HepG2 (cell line): ENCODE data around the gene TIPRL. TPM values are rescaled to one million over a fixed set of nuclear protein-coding genes. Genes with fewer than 3 reads are reported as not detected.

Experiments used
- CHD2 ChIP-seq: IDR thresholded peaks from 2 replicates; pipeline ENCODE4 v1.6.1; 2011; ENCODE audit warnings: low read depth, low read length, improper control_type of control experiment
- DMAP1 ChIP-seq: IDR thresholded peaks from 2 replicates; pipeline ENCODE4 v1.6.1; 2016
- EEA1 ChIP-seq: sonication (generic); formaldehyde crosslinking; IDR thresholded peaks from 2 replicates; pipeline ENCODE4 v1.5.1; 2020; ENCODE audit warnings: mild to moderate bottlenecking, missing genetic modification reagents, borderline replicate concordance
- GTF3A ChIP-seq: sonication (generic); formaldehyde crosslinking; conservative IDR thresholded peaks from 2 replicates; pipeline ENCODE4 v1.4.0; 2020; ENCODE audit warnings: mild to moderate bottlenecking, missing genetic modification reagents
- ZNF205 ChIP-seq: IDR thresholded peaks from 2 replicates; pipeline ENCODE4 v1.6.1; 2018; ENCODE audit warnings: missing biosample characterization, missing genetic modification reagents
- ZNF33B ChIP-seq: sonication (generic); formaldehyde crosslinking; IDR thresholded peaks from 2 replicates; pipeline ENCODE4 v1.5.1; 2020; ENCODE audit warnings: mild to moderate bottlenecking, missing genetic modification reagents
- ZNF407 ChIP-seq: sonication (generic); formaldehyde crosslinking; IDR thresholded peaks from one replicate; pipeline ENCODE4 v1.5.1; 2020; ENCODE audit warnings: mild to moderate bottlenecking, missing genetic modification reagents; ENCODE audit errors: not compliant biosample characterization
- ZSCAN22 ChIP-seq: sonication (generic); formaldehyde crosslinking; IDR thresholded peaks from 2 replicates; pipeline ENCODE4 v1.4.0; 2020; ENCODE audit warnings: mild to moderate bottlenecking, missing genetic modification reagents
- polyA plus RNA-seq, 8 experiments: library from polyadenylated mRNA; depleted of rRNA in 3 of 8; stranded (reverse) in 7 of 8; unstranded in 1 of 8; fragments of >200 nt; fragmentation: Illumina TruSeq in 4 of 8; extraction: Trizol in 4 of 8; gene quantifications; 2 replicates each; pipeline versions ENCODE4 v1.2.1 to v1.2.3, GENCODE V29; 2011 to 2016; ENCODE audit warnings: low read depth in 4 of 8, missing spikeins in 1 of 8, mixed read lengths in 1 of 8; ENCODE audit not compliant: insufficient read depth in 1 of 8
- total RNA-seq, 5 experiments: library from RNA; depleted of rRNA; stranded (reverse); fragments of >200 nt; fragmentation: Illumina TruSeq; extraction: Trizol; gene quantifications; 2 replicates each; pipeline ENCODE4 v1.2.3, GENCODE V29; 2016; ENCODE audit warnings: low read depth in 1 of 5
- TF ChIP-seq, protein P1 (sequence below): sonication (generic); formaldehyde crosslinking; IDR thresholded peaks from 2 replicates; pipeline ENCODE4 v1.4.0; 2020; ENCODE audit warnings: mild to moderate bottlenecking, missing genetic modification reagents
- TF ChIP-seq, protein P2 (sequence below): sonication (generic); formaldehyde crosslinking; IDR thresholded peaks from 2 replicates; pipeline ENCODE4 v1.4.0; 2020; ENCODE audit warnings: missing genetic modification reagents, borderline replicate concordance

The TIPRL gene
- total and polyA plus RNA-seq, 2 of the 13 experiments (the other 11 are each of a cell fraction or from before 2014, with no cell fraction given): 10.1 to 22.8 TPM

DNA sequence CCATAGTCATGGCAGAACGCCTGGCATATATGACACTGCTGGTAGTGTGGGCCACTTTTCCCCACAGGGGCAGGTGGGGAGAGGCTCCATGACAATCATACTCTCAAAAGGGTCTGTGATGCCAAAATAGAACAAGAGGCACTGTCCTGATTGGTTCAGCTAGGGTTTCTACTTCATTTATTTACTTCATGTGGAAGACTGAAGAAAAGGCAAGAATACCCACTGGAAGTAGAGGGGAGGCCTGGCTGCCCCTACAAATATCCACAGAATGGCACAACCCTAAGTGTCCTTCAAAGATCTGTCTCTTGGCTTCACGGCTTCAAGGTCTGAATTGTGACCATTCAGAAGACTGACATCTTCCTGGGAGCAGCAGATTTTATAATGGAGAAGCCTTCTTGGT is 42.5 kb downstream of the TIPRL start (continued):
- TF ChIP-seq, protein P1, sequence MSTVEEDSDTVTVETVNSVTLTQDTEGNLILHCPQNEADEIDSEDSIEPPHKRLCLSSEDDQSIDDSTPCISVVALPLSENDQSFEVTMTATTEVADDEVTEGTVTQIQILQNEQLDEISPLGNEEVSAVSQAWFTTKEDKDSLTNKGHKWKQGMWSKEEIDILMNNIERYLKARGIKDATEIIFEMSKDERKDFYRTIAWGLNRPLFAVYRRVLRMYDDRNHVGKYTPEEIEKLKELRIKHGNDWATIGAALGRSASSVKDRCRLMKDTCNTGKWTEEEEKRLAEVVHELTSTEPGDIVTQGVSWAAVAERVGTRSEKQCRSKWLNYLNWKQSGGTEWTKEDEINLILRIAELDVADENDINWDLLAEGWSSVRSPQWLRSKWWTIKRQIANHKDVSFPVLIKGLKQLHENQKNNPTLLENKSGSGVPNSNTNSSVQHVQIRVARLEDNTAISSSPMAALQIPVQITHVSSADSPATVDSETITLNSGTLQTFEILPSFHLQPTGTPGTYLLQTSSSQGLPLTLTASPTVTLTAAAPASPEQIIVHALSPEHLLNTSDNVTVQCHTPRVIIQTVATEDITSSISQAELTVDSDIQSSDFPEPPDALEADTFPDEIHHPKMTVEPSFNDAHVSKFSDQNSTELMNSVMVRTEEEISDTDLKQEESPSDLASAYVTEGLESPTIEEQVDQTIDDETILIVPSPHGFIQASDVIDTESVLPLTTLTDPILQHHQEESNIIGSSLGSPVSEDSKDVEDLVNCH (CRISPR knock-in tag): no peak
- TF ChIP-seq CHD2 (no peak), ZSCAN22 (CRISPR knock-in tag) (no peak), GTF3A (CRISPR knock-in tag) (no peak), EEA1 (CRISPR knock-in tag) (no peak), ZNF205 (CRISPR knock-in tag) (no peak), ZNF33B (CRISPR knock-in tag) (no peak), DMAP1 (CRISPR knock-in tag) (no peak), ZNF407 (CRISPR knock-in tag) (no peak)
- TF ChIP-seq, protein P2, sequence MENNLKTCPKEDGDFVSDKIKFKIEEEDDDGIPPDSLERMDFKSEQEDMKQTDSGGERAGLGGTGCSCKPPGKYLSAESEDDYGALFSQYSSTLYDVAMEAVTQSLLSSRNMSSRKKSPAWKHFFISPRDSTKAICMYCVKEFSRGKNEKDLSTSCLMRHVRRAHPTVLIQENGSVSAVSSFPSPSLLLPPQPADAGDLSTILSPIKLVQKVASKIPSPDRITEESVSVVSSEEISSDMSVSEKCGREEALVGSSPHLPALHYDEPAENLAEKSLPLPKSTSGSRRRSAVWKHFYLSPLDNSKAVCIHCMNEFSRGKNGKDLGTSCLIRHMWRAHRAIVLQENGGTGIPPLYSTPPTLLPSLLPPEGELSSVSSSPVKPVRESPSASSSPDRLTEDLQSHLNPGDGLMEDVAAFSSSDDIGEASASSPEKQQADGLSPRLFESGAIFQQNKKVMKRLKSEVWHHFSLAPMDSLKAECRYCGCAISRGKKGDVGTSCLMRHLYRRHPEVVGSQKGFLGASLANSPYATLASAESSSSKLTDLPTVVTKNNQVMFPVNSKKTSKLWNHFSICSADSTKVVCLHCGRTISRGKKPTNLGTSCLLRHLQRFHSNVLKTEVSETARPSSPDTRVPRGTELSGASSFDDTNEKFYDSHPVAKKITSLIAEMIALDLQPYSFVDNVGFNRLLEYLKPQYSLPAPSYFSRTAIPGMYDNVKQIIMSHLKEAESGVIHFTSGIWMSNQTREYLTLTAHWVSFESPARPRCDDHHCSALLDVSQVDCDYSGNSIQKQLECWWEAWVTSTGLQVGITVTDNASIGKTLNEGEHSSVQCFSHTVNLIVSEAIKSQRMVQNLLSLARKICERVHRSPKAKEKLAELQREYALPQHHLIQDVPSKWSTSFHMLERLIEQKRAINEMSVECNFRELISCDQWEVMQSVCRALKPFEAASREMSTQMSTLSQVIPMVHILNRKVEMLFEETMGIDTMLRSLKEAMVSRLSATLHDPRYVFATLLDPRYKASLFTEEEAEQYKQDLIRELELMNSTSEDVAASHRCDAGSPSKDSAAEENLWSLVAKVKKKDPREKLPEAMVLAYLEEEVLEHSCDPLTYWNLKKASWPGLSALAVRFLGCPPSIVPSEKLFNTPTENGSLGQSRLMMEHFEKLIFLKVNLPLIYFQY (CRISPR knock-in tag): no peak
